ENCODE results near the gene PSAP.

The PSAP gene

GRCh38 chr10:71802235-71802634, 48.8 kb downstream of the PSAP start:
- in situ Hi-C loops (cut with HindIII; ENCODE audit: low sequenced_read_pairs) = no loop called here
- DNase-seq (ENCODE audit: low read depth, low spot score) = no peak
- TF ChIP-seq CTCF (IDR thresholded peaks at IDR 0.05; ENCODE audit: low read depth, low read length) = no peak
- H3K4me3 ChIP-seq (ENCODE audit: low read depth, low read length) = no peak overlapping the region

DNA sequence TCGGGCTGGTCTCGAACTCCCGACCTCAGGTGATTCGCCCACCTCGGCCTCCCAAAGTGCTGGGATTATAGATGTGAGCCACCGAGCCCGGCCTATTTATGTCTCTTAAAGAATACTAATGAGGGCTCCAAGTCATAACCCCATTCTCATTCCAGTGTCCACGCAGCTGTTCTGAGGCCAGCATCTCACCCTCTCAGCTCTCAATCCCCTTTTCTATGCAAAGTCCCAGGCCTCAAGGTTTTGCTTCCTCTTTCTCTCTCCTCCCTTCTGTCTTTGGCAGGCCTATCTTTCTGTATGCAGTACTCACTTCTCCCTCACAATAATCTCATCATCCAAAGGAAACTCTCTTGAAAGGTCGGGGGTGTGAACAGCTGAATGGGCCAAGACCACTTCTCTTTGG, 49.7 kb downstream of the PSAP start:
- DNase-seq (ENCODE audit: low read depth, low spot score) = no peak
- no peak for TF ChIP-seq CTCF (IDR thresholded peaks at IDR 0.05; ENCODE audit: low read depth, low read length)
- H3K4me3 ChIP-seq (ENCODE audit: low read depth, low read length) = no peak overlapping the region
- in situ Hi-C loops (cut with HindIII; ENCODE audit: low sequenced_read_pairs) = no loop called here

GRCh38 chr10:71799608-71800453, 51.2 kb downstream of the PSAP start:
- no peak for DNase-seq (ENCODE audit: low read depth, low spot score)
- TF ChIP-seq CTCF (IDR thresholded peaks at IDR 0.05; ENCODE audit: low read depth, low read length) = no peak
- no peak overlapping the region for H3K4me3 ChIP-seq (ENCODE audit: low read depth, low read length)
- in situ Hi-C loops (cut with HindIII; ENCODE audit: low sequenced_read_pairs) = no loop called here

- TF ChIP-seq CTCF (IDR thresholded peaks at IDR 0.05; ENCODE audit: low read depth, low read length) = no peak
- no peak for DNase-seq (ENCODE audit: low read depth, low spot score)
- in situ Hi-C loops (cut with HindIII; ENCODE audit: low sequenced_read_pairs) = no loop called here
Measured at GRCh38 chr10:71799112-71799511, 51.9 kb downstream of the PSAP start.

GRCh38 chr10:71798308-71798624, 52.8 kb downstream of the PSAP start:
- DNase-seq (ENCODE audit: low read depth, low spot score) = no peak
- TF ChIP-seq CTCF (IDR thresholded peaks at IDR 0.05; ENCODE audit: low read depth, low read length) = no peak
- in situ Hi-C loops (cut with HindIII; ENCODE audit: low sequenced_read_pairs) = no loop called here
- no peak overlapping the region for H3K4me3 ChIP-seq (ENCODE audit: low read depth, low read length)

More at GRCh38 chr10:71799112-71799511, 51.9 kb downstream of the PSAP start:
- no peak overlapping the region for H3K4me3 ChIP-seq (ENCODE audit: low read depth, low read length)

DNA sequence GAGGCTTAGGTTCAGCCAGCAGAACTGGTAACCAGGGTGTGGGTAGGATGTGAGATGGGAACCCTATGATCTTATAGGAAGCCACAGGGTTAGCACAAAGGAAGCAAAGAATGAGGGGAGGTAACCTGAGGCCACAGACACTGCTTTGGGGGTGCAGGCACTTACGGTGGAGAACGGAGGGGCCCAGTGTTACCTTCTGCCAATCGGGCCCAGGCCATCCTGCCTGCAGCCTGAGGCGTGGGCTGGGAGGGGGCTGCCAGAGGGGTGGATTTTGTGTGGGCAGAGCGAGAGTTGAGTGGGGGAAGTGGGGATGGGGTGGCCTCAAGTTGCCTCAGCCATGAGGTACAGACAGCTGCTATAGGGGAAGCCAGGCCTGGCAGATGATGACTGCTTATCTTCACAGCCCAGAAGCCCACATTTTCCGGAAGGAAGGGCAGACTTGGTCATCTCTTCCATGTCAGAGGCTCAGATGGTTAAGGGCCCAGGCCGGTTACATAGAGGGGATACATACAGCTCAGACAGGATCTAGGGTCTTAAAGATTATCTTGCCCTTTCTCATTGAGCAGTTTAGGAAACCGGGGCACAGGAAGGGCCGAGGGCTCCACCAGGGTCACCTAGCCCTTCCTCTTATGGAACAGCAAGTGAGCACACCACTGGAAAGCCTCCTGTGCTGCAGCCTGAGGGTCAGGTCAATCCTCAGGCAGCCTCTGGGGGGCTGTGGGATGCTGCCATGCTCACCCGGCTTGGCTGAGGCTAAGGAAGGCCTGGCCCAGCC, 53.3 kb downstream of the PSAP start:
- DNase-seq (ENCODE audit: low read depth, low spot score) = no peak
- in situ Hi-C loops (cut with HindIII; ENCODE audit: low sequenced_read_pairs) = no loop called here
- no peak overlapping the region for H3K4me3 ChIP-seq (ENCODE audit: low read depth, low read length)
- TF ChIP-seq CTCF (IDR thresholded peaks at IDR 0.05; ENCODE audit: low read depth, low read length) = no peak
